H1 (cell line): Measurements from ENCODE around the gene REPS2. TPM values are rescaled to one million over a fixed set of nuclear protein-coding genes. Genes with fewer than 3 reads are reported as not detected.

Experiments used
- CTCF ChIA-PET: fragments of 300-600 bp; sonication (Branson Sonifier 250); formaldehyde crosslinking; loops from one replicate; lab custom pipeline; 2021; ENCODE audit not compliant: partially characterized antibody; lab: Charles Lee
- POLR2A ChIA-PET: fragments of 300-600 bp; sonication (Branson Sonifier 250); formaldehyde crosslinking; loops from one replicate; lab custom pipeline; 2021; ENCODE audit warnings: inconsistent platforms; ENCODE audit not compliant: partially characterized antibody; lab: Charles Lee
- DNase-seq, 2 experiments: peaks; one replicate each; pipeline versions ENCODE4 v3.0.0 to v3.0.0-alpha.2; 2010 to 2022; ENCODE audit warnings: low spot score in 2 of 2, low read depth in 1 of 2, mixed read lengths in 1 of 2
- FAIRE-seq: peaks from 2 replicates; lab custom pipeline; 2011; peaks lifted over from hg19 to GRCh38; lab: Jason Lieb, UNC
- H2AFZ ChIP-seq: 2 replicates; pipeline ENCODE4 v1.8.1; 2012; ENCODE audit warnings: low read length, inconsistent platforms
- H2AK5ac ChIP-seq: 2 replicates; pipeline ENCODE4 v1.6.1; 2013; ENCODE audit warnings: low read depth, low read length
- H2BK120ac ChIP-seq: replicated peaks from 2 replicates; pipeline ENCODE3; 2013; ENCODE audit warnings: low read depth, low read length, inconsistent platforms
- H2BK12ac ChIP-seq: 2 replicates; pipeline ENCODE4 v1.6.1; 2013; ENCODE audit warnings: low read depth, low read length
- H2BK15ac ChIP-seq: 2 replicates; pipeline ENCODE4 v1.6.1; 2013; ENCODE audit warnings: low read length
- H2BK20ac ChIP-seq: 2 replicates; pipeline ENCODE4 v1.6.1; 2013; ENCODE audit warnings: low read length
- H2BK5ac ChIP-seq: 2 replicates; pipeline ENCODE4 v1.6.1; 2013; ENCODE audit warnings: low read depth, low read length
- H3K14ac ChIP-seq: 2 replicates; pipeline ENCODE4 v1.6.1; 2013; ENCODE audit warnings: inconsistent platforms; ENCODE audit not compliant: insufficient read length
- H3K18ac ChIP-seq: 2 replicates; pipeline ENCODE4 v1.6.1; 2013; ENCODE audit warnings: low read length; ENCODE audit errors: extremely low read depth
- H3K23ac ChIP-seq: 2 replicates; pipeline ENCODE4 v1.6.1; 2013; ENCODE audit warnings: inconsistent platforms; ENCODE audit not compliant: insufficient read length
- H3K23me2 ChIP-seq: 2 replicates; pipeline ENCODE4 v1.6.1; 2013; ENCODE audit warnings: low read depth, low read length
- H3K27ac ChIP-seq: 2 replicates; pipeline ENCODE4 v1.6.1; 2011; ENCODE audit warnings: low read depth, low read length, inconsistent platforms
- H3K27me3 ChIP-seq, 4 experiments: replicated peaks in 1 of 4; 1 replicate in 1 of 4; 2 replicates in 3 of 4; pipeline versions ENCODE4 v1.6.1 to v1.8.1; 2011 to 2013; ENCODE audit warnings: low read length in 3 of 4, mild to moderate bottlenecking in 3 of 4, inconsistent platforms in 2 of 4, mixed read lengths in 2 of 4, moderate library complexity in 1 of 4; ENCODE audit not compliant: control insufficient read depth in 3 of 4, insufficient read depth in 3 of 4; ENCODE audit errors: extremely low read depth in 1 of 4
- H3K36me3 ChIP-seq, 4 experiments: 2 replicates each; pipeline versions ENCODE4 v1.6.1 to v1.8.1; 2011 to 2013; ENCODE audit warnings: mild to moderate bottlenecking in 4 of 4, low read length in 3 of 4, moderate library complexity in 2 of 4, control low read depth in 1 of 4, inconsistent platforms in 1 of 4; ENCODE audit not compliant: insufficient read depth in 4 of 4, control insufficient read depth in 2 of 4
- H3K4ac ChIP-seq: replicated peaks from 2 replicates; pipeline ENCODE3; 2013; ENCODE audit warnings: low read length, low read depth, mixed read lengths, inconsistent platforms; ENCODE audit not compliant: insufficient read length
- H3K4me1 ChIP-seq, 4 experiments: replicated peaks in 1 of 4; 1 replicate in 1 of 4; 2 replicates in 3 of 4; pipeline versions ENCODE4 v1.6.1 to v1.8.1; 2011 to 2013; ENCODE audit warnings: low read length in 3 of 4, inconsistent platforms in 2 of 4, mixed read lengths in 1 of 4; ENCODE audit not compliant: insufficient read depth in 4 of 4, control insufficient read depth in 3 of 4
- H3K4me2 ChIP-seq, 2 experiments: 2 replicates each; pipeline versions ENCODE4 v1.6.1 to v1.8.1; 2011 to 2013; ENCODE audit warnings: low read depth in 2 of 2, low read length in 2 of 2, control low read depth in 1 of 2, inconsistent platforms in 1 of 2, mild to moderate bottlenecking in 1 of 2; ENCODE audit not compliant: insufficient read depth in 1 of 2
- H3K4me3 ChIP-seq, 4 experiments: fragments of 200-600, 300-600 bp in 1 of 4; sonication (generic), shearing (Covaris generic), sonication (Bioruptor Twin) in 1 of 4; 2 replicates each; pipeline versions ENCODE4 v1.5.1 to v1.8.1; 2011 to 2016; ENCODE audit warnings: low read length in 4 of 4, low read depth in 3 of 4, control low read depth in 2 of 4, inconsistent platforms in 2 of 4, mild to moderate bottlenecking in 2 of 4, mixed read lengths in 1 of 4, moderate library complexity in 1 of 4; ENCODE audit not compliant: insufficient read depth in 2 of 4; ENCODE audit errors: extremely low read depth in 1 of 4
- H3K56ac ChIP-seq: replicated peaks from 2 replicates; pipeline ENCODE3; 2013; ENCODE audit warnings: low read depth, mild to moderate bottlenecking, mixed read lengths, low read length, inconsistent platforms; ENCODE audit not compliant: insufficient read length
- H3K79me1 ChIP-seq: 2 replicates; pipeline ENCODE4 v1.6.1; 2013; ENCODE audit warnings: low read depth, low read length, control low read depth
- H3K79me2 ChIP-seq, 2 experiments: 2 replicates each; pipeline versions ENCODE4 v1.6.1 to v1.8.1; 2012 to 2013; ENCODE audit warnings: low read length in 2 of 2, mild to moderate bottlenecking in 2 of 2, inconsistent platforms in 1 of 2; ENCODE audit not compliant: insufficient read depth in 2 of 2, control insufficient read depth in 1 of 2
- H3K9ac ChIP-seq, 4 experiments: replicated peaks in 1 of 4; 1 replicate in 1 of 4; 2 replicates in 3 of 4; pipeline versions ENCODE4 v1.6.1 to v1.8.1; 2011 to 2013; ENCODE audit warnings: low read depth in 3 of 4, low read length in 3 of 4, control low read depth in 2 of 4, mild to moderate bottlenecking in 2 of 4, moderate library complexity in 2 of 4, inconsistent platforms in 1 of 4; ENCODE audit errors: extremely low read depth in 1 of 4
- H3K9me3 ChIP-seq, 2 experiments: 2 replicates each; pipeline versions ENCODE4 v1.6.1 to v1.8.1; 2012 to 2013; ENCODE audit warnings: mild to moderate bottlenecking in 2 of 2, moderate library complexity in 2 of 2, control low read depth in 1 of 2, inconsistent platforms in 1 of 2, low read depth in 1 of 2, low read length in 1 of 2, mixed read lengths in 1 of 2; ENCODE audit not compliant: insufficient read depth in 2 of 2
- H4K20me1 ChIP-seq, 2 experiments: replicated peaks in 1 of 2; 2 replicates each; pipeline versions ENCODE3 to v1.8.1; 2011 to 2013; ENCODE audit warnings: inconsistent platforms in 2 of 2, low read length in 2 of 2, mild to moderate bottlenecking in 1 of 2; ENCODE audit not compliant: insufficient read depth in 2 of 2, control insufficient read depth in 1 of 2
- H4K5ac ChIP-seq: 2 replicates; pipeline ENCODE4 v1.6.1; 2013; ENCODE audit warnings: low read length, low read depth, mixed read lengths, inconsistent platforms; ENCODE audit not compliant: insufficient read length
- H4K8ac ChIP-seq: 2 replicates; pipeline ENCODE4 v1.8.0; 2013; ENCODE audit warnings: mild to moderate bottlenecking, moderate library complexity, low read length, inconsistent platforms; ENCODE audit not compliant: insufficient read depth; ENCODE audit errors: extremely low read depth
- H4K91ac ChIP-seq: replicated peaks from 2 replicates; pipeline ENCODE3; 2013; ENCODE audit warnings: low read length, mixed read lengths, inconsistent platforms; ENCODE audit not compliant: insufficient read length
- ASH2L ChIP-seq: fragments of 200-600, 300-600 bp; sonication (generic); IDR thresholded peaks from one replicate; pipeline ENCODE4 v1.7.1; 2017; ENCODE audit warnings: low read length
- ATF2 ChIP-seq: IDR thresholded peaks from 2 replicates; pipeline ENCODE4 v1.6.1; 2012; ENCODE audit warnings: low read length, inconsistent platforms
- CHD1 ChIP-seq: IDR thresholded peaks from 2 replicates; pipeline ENCODE4 v1.6.1; 2012; ENCODE audit warnings: low read depth, low read length, improper control_type of control experiment
- CHD2 ChIP-seq: IDR thresholded peaks from 2 replicates; pipeline ENCODE4 v1.6.1; 2012; ENCODE audit warnings: low read length, improper control_type of control experiment
- EP300 ChIP-seq, 2 experiments: IDR thresholded peaks; 1 replicate in 1 of 2; 2 replicates in 1 of 2; pipeline ENCODE4 v1.6.1; 2011 to 2012; ENCODE audit warnings: low read depth in 2 of 2, low read length in 2 of 2, mild to moderate bottlenecking in 2 of 2, borderline replicate concordance in 1 of 2, inconsistent platforms in 1 of 2, moderate library complexity in 1 of 2
- HDAC6 ChIP-seq: IDR thresholded peaks from one replicate; pipeline ENCODE4 v1.7.1; 2012; ENCODE audit warnings: low read depth, mild to moderate bottlenecking, inconsistent platforms, low read length, moderate library complexity
- KDM4A ChIP-seq: IDR thresholded peaks from one replicate; pipeline ENCODE4 v1.7.1; 2012; ENCODE audit warnings: low read depth, mild to moderate bottlenecking, moderate library complexity, low read length, inconsistent platforms; ENCODE audit not compliant: severe bottlenecking
- NANOG ChIP-seq: IDR thresholded peaks from 2 replicates; pipeline ENCODE4 v1.6.1; 2011; ENCODE audit warnings: low read length, low read depth, mild to moderate bottlenecking, inconsistent platforms; ENCODE audit not compliant: insufficient read depth, poor library complexity, severe bottlenecking
- POLR2AphosphoS5 ChIP-seq: IDR thresholded peaks from 2 replicates; pipeline ENCODE4 v1.6.1; 2011; ENCODE audit warnings: low read depth, low read length
- RXRA ChIP-seq: IDR thresholded peaks from 2 replicates; pipeline ENCODE4 v1.6.1; 2011; ENCODE audit warnings: low read depth, mild to moderate bottlenecking, low read length, moderate library complexity; ENCODE audit not compliant: insufficient read depth
- SIN3A ChIP-seq, 2 experiments: IDR thresholded peaks in 1 of 2; conservative IDR thresholded peaks in 1 of 2; 2 replicates each; pipeline ENCODE4 v1.6.1; 2011 to 2012; ENCODE audit warnings: low read length in 2 of 2, improper control_type of control experiment in 1 of 2, low read depth in 1 of 2, mild to moderate bottlenecking in 1 of 2
- TAF7 ChIP-seq: optimal IDR thresholded peaks from 2 replicates; pipeline ENCODE3; 2011; ENCODE audit warnings: low read depth, mild to moderate bottlenecking, inconsistent platforms, low read length, moderate library complexity, borderline replicate concordance
- WGBS, 2 experiments: shearing (Covaris generic) in 1 of 2; methylation state at CpG; one replicate each; pipeline versions ENCODE4 v1.1.6 to v1.1.7; 2013 to 2015; ENCODE audit warnings: low lambda C conversion rate in 2 of 2, mixed read lengths in 2 of 2, inconsistent platforms in 1 of 2, low coverage in 1 of 2, missing lambda C conversion rate in 1 of 2; ENCODE audit not compliant: insufficient replicate concordance in 2 of 2, insufficient coverage in 1 of 2, insufficient read length in 1 of 2; ENCODE audit errors: extremely low coverage in 1 of 2, missing lambda C conversion rate in 1 of 2; 5-methylcytosine and 5-hydroxymethylcytosine counted together
- polyA plus RNA-seq, 7 experiments: library from polyadenylated mRNA; depleted of rRNA in 3 of 7; stranded (reverse) in 5 of 7; unstranded in 2 of 7; fragments of >200 nt in 5 of 7; fragments of 200-250 nt in 2 of 7; gene quantifications; 1 replicate in 5 of 7; 2 replicates in 1 of 7; 4 replicates in 1 of 7; pipeline versions ENCODE4 v1.2.1 to v1.2.3, GENCODE V29; 2011 to 2013; ENCODE audit warnings: missing spikeins in 2 of 7, mixed read lengths in 2 of 7
- total RNA-seq: library from RNA; stranded (reverse); fragmentation: NEBNext Ultra II Directional; extraction: Animal tissue kit (Norgen Biotek cat#: 25700); gene quantifications from 2 replicates; pipeline ENCODE4 v1.2.1, GENCODE V29; 2021

The REPS2 gene
- total and polyA plus RNA-seq, 2 of the 8 experiments (the other 6 are each of a cell fraction or from before 2014, with no cell fraction given): 0.79 to 4.3 TPM

- Histone ChIP-seq H3K23me2 (no peaks in the 10 kb centered on the region), H3K4me1 (no peaks in the 10 kb centered on the region), H3K27ac (no peak overlapping the region), H4K91ac (no peak overlapping the region), H2BK20ac (no peak overlapping the region), H2AFZ (no peak overlapping the region), H3K18ac (no peak overlapping the region), H3K36me3 (no peaks in the 10 kb centered on the region), H3K4ac (no peak overlapping the region), H3K23ac (no peak overlapping the region), H3K27me3 (no peaks in the 10 kb centered on the region), H4K5ac (no peak overlapping the region), H3K9me3 (no peaks in the 10 kb centered on the region), H2BK5ac (no peak overlapping the region), H3K56ac (no peak overlapping the region), H3K9ac (no peak overlapping the region), H4K20me1 (no peaks in the 10 kb centered on the region), H4K8ac (no peak overlapping the region), H3K4me2 (no peak overlapping the region), H3K79me1 (no peaks in the 10 kb centered on the region), H2BK15ac (no peak overlapping the region), H2BK12ac (no peak overlapping the region), H3K14ac (no peak overlapping the region), H2BK120ac (no peak overlapping the region), H2AK5ac (no peak overlapping the region), H3K4me3 (no peak overlapping the region), H3K79me2 (no peaks in the 10 kb centered on the region)
- 85% methylated on average over 3 of the region's 6 CpGs; no CpG with 5 or more reads in 1 of the 2 experiments for WGBS, 2 experiments
- DNase-seq (no peak), FAIRE-seq (no peak)
- CTCF ChIA-PET: interaction anchor here (1.4 kb wide), 1 partner anchor 24 kb away, joined by 4 read pairs; no protein-coding TSS in a partner anchor
- POLR2A ChIA-PET: no interaction called here
- TF ChIP-seq CHD2: no peak
- no peak for TF ChIP-seq ATF2
- no peak for TF ChIP-seq POLR2AphosphoS5
- TF ChIP-seq CHD1: no peak
- TF ChIP-seq SIN3A (conservative IDR thresholded peaks at IDR 0.05 in 1 of 2, IDR thresholded peaks at IDR 0.05 in 1 of 2; ENCODE audit: low read depth in 1 of 2, low read length in 2 of 2): no peak
- no peak for TF ChIP-seq RXRA
- no peak for TF ChIP-seq ASH2L
- TF ChIP-seq EP300 (IDR thresholded peaks at IDR 0.05; ENCODE audit: borderline replicate concordance in 1 of 2, low read depth in 2 of 2, low read length in 2 of 2): no peak
- TF ChIP-seq TAF7: no peak
- TF ChIP-seq KDM4A: no peak
- no peak for TF ChIP-seq NANOG
- TF ChIP-seq HDAC6: no peak
Observed at GRCh38 chrX:16917120-16917519, 29.3 kb upstream of the REPS2 start.
